ENCODE measurements around the gene JADE2. TPM values are rescaled to one million over a fixed set of nuclear protein-coding genes. Genes with fewer than 3 reads are reported as not detected.

JADE2 gene
- total RNA-seq, 2 experiments from 2014 or later = 120 to 124 TPM

DNA sequence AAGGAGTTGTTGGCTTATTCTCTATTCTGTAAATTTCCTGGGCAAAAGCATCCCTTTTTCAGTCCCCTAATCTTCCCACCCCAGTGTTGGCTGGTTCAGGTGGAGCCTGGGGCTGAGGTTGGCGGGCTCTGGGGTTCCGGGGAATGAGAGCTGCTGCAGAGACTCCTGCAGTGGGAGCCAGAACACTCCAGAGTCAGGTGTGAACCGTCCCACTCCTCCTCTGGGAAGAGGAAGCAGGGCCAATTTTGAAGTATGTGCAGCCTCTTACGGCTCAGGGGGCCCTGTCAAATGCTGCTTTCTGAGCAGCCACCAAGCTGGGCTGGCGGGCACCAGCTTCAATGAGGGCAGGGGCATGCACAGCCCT is 42.8 kb downstream of the JADE2 start:
- ATAC-seq (ENCODE audit: poor library complexity) (no peak), DNase-seq (no peak)
- no peaks in the 10 kb centered on the region for H3K27me3 Mint-ChIP-seq
- TF ChIP-seq, protein P1, sequence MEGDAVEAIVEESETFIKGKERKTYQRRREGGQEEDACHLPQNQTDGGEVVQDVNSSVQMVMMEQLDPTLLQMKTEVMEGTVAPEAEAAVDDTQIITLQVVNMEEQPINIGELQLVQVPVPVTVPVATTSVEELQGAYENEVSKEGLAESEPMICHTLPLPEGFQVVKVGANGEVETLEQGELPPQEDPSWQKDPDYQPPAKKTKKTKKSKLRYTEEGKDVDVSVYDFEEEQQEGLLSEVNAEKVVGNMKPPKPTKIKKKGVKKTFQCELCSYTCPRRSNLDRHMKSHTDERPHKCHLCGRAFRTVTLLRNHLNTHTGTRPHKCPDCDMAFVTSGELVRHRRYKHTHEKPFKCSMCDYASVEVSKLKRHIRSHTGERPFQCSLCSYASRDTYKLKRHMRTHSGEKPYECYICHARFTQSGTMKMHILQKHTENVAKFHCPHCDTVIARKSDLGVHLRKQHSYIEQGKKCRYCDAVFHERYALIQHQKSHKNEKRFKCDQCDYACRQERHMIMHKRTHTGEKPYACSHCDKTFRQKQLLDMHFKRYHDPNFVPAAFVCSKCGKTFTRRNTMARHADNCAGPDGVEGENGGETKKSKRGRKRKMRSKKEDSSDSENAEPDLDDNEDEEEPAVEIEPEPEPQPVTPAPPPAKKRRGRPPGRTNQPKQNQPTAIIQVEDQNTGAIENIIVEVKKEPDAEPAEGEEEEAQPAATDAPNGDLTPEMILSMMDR (IDR thresholded peaks at IDR 0.05) = no peak
- H3K9me3 ChIP-seq (ENCODE audit: control insufficient read depth in 1 of 2, insufficient read depth in 1 of 2, low read length in 2 of 2) = no peaks in the 10 kb centered on the region
- H3K27me3 ChIP-seq (ENCODE audit: control insufficient read depth in 1 of 2, insufficient read depth in 2 of 2, low read length in 2 of 2) = no peaks in the 10 kb centered on the region
- CTCF ChIA-PET = no interaction called here
- no peak overlapping the region for H3K4me3 Mint-ChIP-seq
- H3K9me3 Mint-ChIP-seq = no peaks in the 10 kb centered on the region
- POLR2A ChIA-PET = interaction anchor here (1.0 kb wide), 1 partner anchor 43 kb away, joined by 5 read pairs; the partner anchor contains the start of gene JADE2
- peaks cover 5% of the 10 kb centered on the region for H3K4me1 Mint-ChIP-seq (ENCODE audit: low read depth)
- intact Hi-C loops (cut with DNase I, micrococcal nuclease) = no loop called here
- peaks cover 94% of the 10 kb centered on the region for H3K36me3 Mint-ChIP-seq (ENCODE audit: low read depth)
- H3K27ac Mint-ChIP-seq = peak overlapping the region; percentile 71
- H3K36me3 ChIP-seq (ENCODE audit: insufficient read depth, low read length) = peaks cover 98% of the 10 kb centered on the region
- H3K4me1 ChIP-seq (ENCODE audit: insufficient read depth, low read length) = peaks cover 28% of the 10 kb centered on the region
- no peak overlapping the region for H3K27ac ChIP-seq (ENCODE audit: low read depth in 1 of 2, low read length in 2 of 2)
- no peak overlapping the region for H3K4me3 ChIP-seq (ENCODE audit: low read length)

- TF ChIP-seq, protein P1 (IDR thresholded peaks at IDR 0.05) = no peak
- ATAC-seq (ENCODE audit: poor library complexity) (no peak), DNase-seq (no peak)
- CTCF ChIA-PET = no interaction called here
- peaks cover 94% of the 10 kb centered on the region for H3K36me3 Mint-ChIP-seq (ENCODE audit: low read depth)
- peak overlapping the region; percentile 17 for H3K27ac Mint-ChIP-seq
- Histone ChIP-seq H3K27ac (ENCODE audit: low read depth in 1 of 2, low read length in 2 of 2) (peak overlapping the region in 1 of 2 donors; percentile 16), H3K36me3 (ENCODE audit: insufficient read depth, low read length) (peaks cover 98% of the 10 kb centered on the region), H3K9me3 (ENCODE audit: control insufficient read depth in 1 of 2, insufficient read depth in 1 of 2, low read length in 2 of 2) (no peaks in the 10 kb centered on the region), H3K27me3 (ENCODE audit: control insufficient read depth in 1 of 2, insufficient read depth in 2 of 2, low read length in 2 of 2) (no peaks in the 10 kb centered on the region), H3K4me1 (ENCODE audit: insufficient read depth, low read length) (peaks cover 28% of the 10 kb centered on the region), H3K4me3 (ENCODE audit: low read length) (no peak overlapping the region)
- POLR2A ChIA-PET = interaction anchor here (1.0 kb wide), 1 partner anchor 44 kb away, joined by 5 read pairs; the partner anchor contains the start of gene JADE2
- H3K27me3 Mint-ChIP-seq = no peaks in the 10 kb centered on the region
- peaks cover 2% of the 10 kb centered on the region for H3K4me1 Mint-ChIP-seq (ENCODE audit: low read depth)
- no peaks in the 10 kb centered on the region for H3K9me3 Mint-ChIP-seq
- H3K4me3 Mint-ChIP-seq = no peak overlapping the region
- intact Hi-C loops (cut with DNase I, micrococcal nuclease) = no loop called here
These were observed 43.6 kb downstream of the JADE2 start for GRCh38 chr5:134568761-134569695.

GRCh38 chr5:134569758-134570364 is 44.4 kb downstream of the JADE2 start:
- DNase-seq (no peak), ATAC-seq (ENCODE audit: poor library complexity) (no peak)
- Mint-ChIP-seq H3K27ac (peak overlapping the region; percentile 53), H3K36me3 (ENCODE audit: low read depth) (peaks cover 94% of the 10 kb centered on the region), H3K4me1 (ENCODE audit: low read depth) (no peaks in the 10 kb centered on the region), H3K27me3 (no peaks in the 10 kb centered on the region), H3K4me3 (no peak overlapping the region), H3K9me3 (no peaks in the 10 kb centered on the region)
- TF ChIP-seq, protein P1 (IDR thresholded peaks at IDR 0.05) = no peak
- Histone ChIP-seq H3K36me3 (ENCODE audit: insufficient read depth, low read length) (peaks cover 98% of the 10 kb centered on the region), H3K4me3 (ENCODE audit: low read length) (no peak overlapping the region), H3K4me1 (ENCODE audit: insufficient read depth, low read length) (peaks cover 28% of the 10 kb centered on the region), H3K27me3 (ENCODE audit: control insufficient read depth in 1 of 2, insufficient read depth in 2 of 2, low read length in 2 of 2) (no peaks in the 10 kb centered on the region), H3K27ac (ENCODE audit: low read depth in 1 of 2, low read length in 2 of 2) (peak overlapping the region in 1 of 2 donors; percentile 16), H3K9me3 (ENCODE audit: control insufficient read depth in 1 of 2, insufficient read depth in 1 of 2, low read length in 2 of 2) (no peaks in the 10 kb centered on the region)
- ChIA-PET CTCF (no interaction called here), POLR2A (no interaction called here)
- intact Hi-C loops (cut with DNase I, micrococcal nuclease) = no loop called here
